DOHH2 (cell line): ENCODE results near the gene PARP1.

Experiments used
- H3F3A ChIP-seq: fragments of 200-600 bp; sonication (generic), shearing (Covaris generic); 2 replicates; pipeline ENCODE4 v1.6.0; 2016; ENCODE audit warnings: antibody characterized with exemption, mild to moderate bottlenecking; ENCODE audit not compliant: control insufficient read depth, insufficient read depth
- H3K27ac ChIP-seq: fragments of 200-600 bp; sonication (generic); 2 replicates; pipeline ENCODE4 v1.5.1; 2014; ENCODE audit warnings: low read depth, mild to moderate bottlenecking, low read length, moderate library complexity
- H3K27me3 ChIP-seq: fragments of 200-600 bp; sonication (generic); 2 replicates; pipeline ENCODE4 v1.6.1; 2014; ENCODE audit warnings: mild to moderate bottlenecking, low read length, mixed read lengths; ENCODE audit not compliant: control insufficient read depth
- H3K36me3 ChIP-seq: fragments of 200-600 bp; sonication (generic); 2 replicates; pipeline ENCODE4 v1.6.1; 2014; ENCODE audit warnings: mild to moderate bottlenecking, low read length, moderate library complexity, mixed read lengths; ENCODE audit not compliant: control insufficient read depth
- H3K4me1 ChIP-seq: fragments of 200-600 bp; sonication (generic); 2 replicates; pipeline ENCODE4 v1.6.1; 2014; ENCODE audit warnings: mild to moderate bottlenecking, low read length, mixed read lengths; ENCODE audit not compliant: control insufficient read depth
- H3K4me2 ChIP-seq: fragments of 200-600 bp; sonication (generic); 2 replicates; pipeline ENCODE4 v1.6.0; 2014; ENCODE audit warnings: mild to moderate bottlenecking, low read length, moderate library complexity
- H3K4me3 ChIP-seq: fragments of 200-600 bp; sonication (generic); 2 replicates; pipeline ENCODE4 v1.5.1; 2014; ENCODE audit warnings: mild to moderate bottlenecking, low read length, mixed read lengths
- H3K79me2 ChIP-seq: fragments of 200-600 bp; sonication (generic); 2 replicates; pipeline ENCODE4 v1.6.1; 2014; ENCODE audit warnings: mild to moderate bottlenecking, low read length, mixed read lengths; ENCODE audit not compliant: control insufficient read depth
- H3K9me2 ChIP-seq: fragments of 200-600 bp; sonication (generic); replicated peaks from 2 replicates; pipeline ENCODE4 v1.6.1; 2014; ENCODE audit warnings: mild to moderate bottlenecking, low read length, mixed read lengths; ENCODE audit not compliant: control insufficient read depth
- H3K9me3 ChIP-seq: fragments of 200-600 bp; sonication (generic); 2 replicates; pipeline ENCODE4 v1.6.1; 2014; ENCODE audit warnings: antibody characterized with exemption, low read length, mixed read lengths; ENCODE audit not compliant: control insufficient read depth, insufficient read depth
- H4K20me1 ChIP-seq: fragments of 200-600 bp; sonication (generic); 2 replicates; pipeline ENCODE4 v1.6.0; 2014; ENCODE audit warnings: low read depth, mild to moderate bottlenecking, antibody characterized with exemption, low read length, moderate library complexity; ENCODE audit not compliant: control insufficient read depth, insufficient read depth
- CTCF ChIP-seq: fragments of 200-600 bp; sonication (generic); IDR thresholded peaks from one replicate; pipeline ENCODE4 v1.5.1; 2014; ENCODE audit warnings: antibody characterized with exemption, mild to moderate bottlenecking, low read depth, low read length; ENCODE audit not compliant: poor library complexity, severe bottlenecking
- EZH2phosphoT487 ChIP-seq: fragments of 200-600 bp; sonication (generic); IDR thresholded peaks from 2 replicates; pipeline ENCODE4 v1.6.1; 2017; ENCODE audit warnings: borderline replicate concordance, mild to moderate bottlenecking, antibody characterized with exemption, low read length, moderate library complexity, mixed read lengths

The PARP1 gene

GRCh38 chr1:226320930-226321329 lies 87.0 kb downstream of the PARP1 start:
- Histone ChIP-seq H3K36me3 (no peaks in the 10 kb centered on the region), H3F3A (no peaks in the 10 kb centered on the region), H3K4me3 (no peak overlapping the region), H3K79me2 (no peaks in the 10 kb centered on the region), H3K27me3 (no peaks in the 10 kb centered on the region), H3K4me2 (no peak overlapping the region), H3K9me2 (no peaks in the 10 kb centered on the region), H3K9me3 (peaks cover 2% of the 10 kb centered on the region; the same call in 1 of the 2 replicates), H3K27ac (no peak overlapping the region), H4K20me1 (no peaks in the 10 kb centered on the region), H3K4me1 (no peaks in the 10 kb centered on the region)
- TF ChIP-seq CTCF (no peak), EZH2phosphoT487 (no peak)

- no peak overlapping the region for H3K27ac ChIP-seq
- H3K4me2 ChIP-seq = no peak overlapping the region
- no peak for TF ChIP-seq CTCF
- TF ChIP-seq EZH2phosphoT487 = no peak
- no peaks in the 10 kb centered on the region for H3K27me3 ChIP-seq
- no peaks in the 10 kb centered on the region for H4K20me1 ChIP-seq
- peaks cover 2% of the 10 kb centered on the region; the same call in 1 of the 2 replicates for H3K9me3 ChIP-seq
- no peaks in the 10 kb centered on the region for H3K36me3 ChIP-seq
- H3K9me2 ChIP-seq = no peaks in the 10 kb centered on the region
- H3K79me2 ChIP-seq = no peaks in the 10 kb centered on the region
- H3F3A ChIP-seq = no peaks in the 10 kb centered on the region
- H3K4me3 ChIP-seq = no peak overlapping the region
- no peaks in the 10 kb centered on the region for H3K4me1 ChIP-seq
These were observed 89.4 kb downstream of the PARP1 start for GRCh38 chr1:226318471-226318870.

- Histone ChIP-seq H3K4me3 (no peak overlapping the region), H3K4me2 (no peak overlapping the region), H4K20me1 (no peaks in the 10 kb centered on the region), H3K9me2 (no peaks in the 10 kb centered on the region), H3F3A (peaks cover 4% of the 10 kb centered on the region; the same call in 1 of the 2 replicates), H3K9me3 (no peaks in the 10 kb centered on the region), H3K79me2 (no peaks in the 10 kb centered on the region), H3K27me3 (no peaks in the 10 kb centered on the region), H3K36me3 (no peaks in the 10 kb centered on the region), H3K4me1 (peaks cover 14% of the 10 kb centered on the region), H3K27ac (no peak overlapping the region)
- TF ChIP-seq EZH2phosphoT487 (no peak), CTCF (no peak)
These were observed 93.8 kb downstream of the PARP1 start for GRCh38 chr1:226314055-226314454.

- TF ChIP-seq CTCF = no peak
- no peak for TF ChIP-seq EZH2phosphoT487
- Histone ChIP-seq H3F3A (peaks cover 4% of the 10 kb centered on the region; the same call in 1 of the 2 replicates), H3K4me2 (no peak overlapping the region), H3K36me3 (peaks cover 6% of the 10 kb centered on the region), H3K27ac (no peak overlapping the region), H3K9me2 (no peaks in the 10 kb centered on the region), H3K9me3 (no peaks in the 10 kb centered on the region), H3K4me1 (peaks cover 21% of the 10 kb centered on the region), H3K79me2 (peaks cover 19% of the 10 kb centered on the region), H4K20me1 (no peaks in the 10 kb centered on the region), H3K27me3 (no peaks in the 10 kb centered on the region), H3K4me3 (no peak overlapping the region)
These were observed 95.8 kb downstream of the PARP1 start for GRCh38 chr1:226312065-226312464.
